ENCODE data around the gene PPP2R2C. TPM values are rescaled to one million over a fixed set of nuclear protein-coding genes. Genes with fewer than 3 reads are reported as not detected.
A peak's percentile ranks its signal among the peaks of the same experiment; 100 is the strongest.

Gene PPP2R2C
- total and polyA plus RNA-seq, 11 donors = 0.22 to 20.0 (median 6.8) TPM

- DNase-seq (peak in 1 of 5 donors; percentile 6), ATAC-seq (no peak)
- Histone ChIP-seq H3K27ac (no peak overlapping the region), H3K4me1 (peaks cover 0 to 21% (median 0%) of the 10 kb centered on the region in 12 donors), H3K4me3 (no peak overlapping the region), H3K36me3 (no peaks in the 10 kb centered on the region), H3K9me3 (no peaks in the 10 kb centered on the region), H3K27me3 (peaks cover 0 to 53% (median 20%) of the 10 kb centered on the region in 9 donors)
- no peak for TF ChIP-seq CTCF (IDR thresholded peaks at IDR 0.05)
- no peak for TF ChIP-seq POLR2A (IDR thresholded peaks at IDR 0.05)
- intact Hi-C loops (cut with DNase I) = no loop called here
- WGBS, 4 donors = 71 to 75% (median 72%) methylated on average over 6 of the region's 6 CpGs
Measured at GRCh38 chr4:6467600-6467999, 4.8 kb downstream of the PPP2R2C start.

GRCh38 chr4:6466756-6467381, 5.5 kb downstream of the PPP2R2C start:
- intact Hi-C loops (cut with DNase I) = no loop called here
- DNase-seq = no peak
- TF ChIP-seq CTCF (IDR thresholded peaks at IDR 0.05) (no peak), POLR2A (IDR thresholded peaks at IDR 0.05) (no peak)
- Histone ChIP-seq H3K4me3 (no peak overlapping the region), H3K27me3 (peaks cover 0 to 54% (median 20%) of the 10 kb centered on the region in 9 donors), H3K36me3 (no peaks in the 10 kb centered on the region), H3K9me3 (no peaks in the 10 kb centered on the region), H3K27ac (no peak overlapping the region), H3K4me1 (peaks cover 0 to 19% (median 0%) of the 10 kb centered on the region in 12 donors)
- 72 to 74% (median 73%) methylated on average over 9 of the region's 9 CpGs for WGBS, 4 donors
- ATAC-seq = no peak

GRCh38 chr4:6465955-6466354, 6.5 kb downstream of the PPP2R2C start:
- Histone ChIP-seq H3K4me3 (no peak overlapping the region), H3K4me1 (peaks cover 0 to 9% (median 0%) of the 10 kb centered on the region in 12 donors), H3K36me3 (no peaks in the 10 kb centered on the region), H3K9me3 (no peaks in the 10 kb centered on the region), H3K27ac (no peak overlapping the region), H3K27me3 (peaks cover 0 to 54% (median 13%) of the 10 kb centered on the region in 9 donors)
- WGBS, 4 donors = 81 to 86% (median 83%) methylated on average over 11 of the region's 11 CpGs
- intact Hi-C loops (cut with DNase I) = no loop called here
- DNase-seq (peak in 1 of 5 donors; percentile 2), ATAC-seq (no peak)
- TF ChIP-seq POLR2A (IDR thresholded peaks at IDR 0.05) = no peak
- no peak for TF ChIP-seq CTCF (IDR thresholded peaks at IDR 0.05)

GRCh38 chr4:6464842-6465588, 7.4 kb downstream of the PPP2R2C start:
- Histone ChIP-seq H3K9me3 (no peaks in the 10 kb centered on the region), H3K27me3 (peaks cover 0 to 46% (median 5%) of the 10 kb centered on the region in 9 donors), H3K36me3 (no peaks in the 10 kb centered on the region), H3K27ac (no peak overlapping the region), H3K4me3 (no peak overlapping the region), H3K4me1 (peaks cover 0 to under 1% (median 0%) of the 10 kb centered on the region in 12 donors)
- no peak for TF ChIP-seq CTCF (IDR thresholded peaks at IDR 0.05)
- TF ChIP-seq POLR2A (IDR thresholded peaks at IDR 0.05) = no peak
- no peak for ATAC-seq
- DNase-seq = peak in 1 of 5 donors; percentile 3
- intact Hi-C loops (cut with DNase I) = no loop called here
- WGBS, 4 donors = 67 to 77% (median 71%) methylated on average over 7 of the region's 7 CpGs

All from heart left ventricle (tissue), 16 donors.